NCI-H187 (cell line): ENCODE results near the gene MYADML2.
"Not testable (repeated sequence)": the region's sequence is repeated elsewhere in the genome, so short reads cannot be mapped to it uniquely, and the experiment has no call there.

Experiments
- DNase-seq, 2 experiments: peaks; one replicate each; lab custom pipeline; 2025; lab: John Stamatoyannopoulos, UW

The MYADML2 gene

DNA sequence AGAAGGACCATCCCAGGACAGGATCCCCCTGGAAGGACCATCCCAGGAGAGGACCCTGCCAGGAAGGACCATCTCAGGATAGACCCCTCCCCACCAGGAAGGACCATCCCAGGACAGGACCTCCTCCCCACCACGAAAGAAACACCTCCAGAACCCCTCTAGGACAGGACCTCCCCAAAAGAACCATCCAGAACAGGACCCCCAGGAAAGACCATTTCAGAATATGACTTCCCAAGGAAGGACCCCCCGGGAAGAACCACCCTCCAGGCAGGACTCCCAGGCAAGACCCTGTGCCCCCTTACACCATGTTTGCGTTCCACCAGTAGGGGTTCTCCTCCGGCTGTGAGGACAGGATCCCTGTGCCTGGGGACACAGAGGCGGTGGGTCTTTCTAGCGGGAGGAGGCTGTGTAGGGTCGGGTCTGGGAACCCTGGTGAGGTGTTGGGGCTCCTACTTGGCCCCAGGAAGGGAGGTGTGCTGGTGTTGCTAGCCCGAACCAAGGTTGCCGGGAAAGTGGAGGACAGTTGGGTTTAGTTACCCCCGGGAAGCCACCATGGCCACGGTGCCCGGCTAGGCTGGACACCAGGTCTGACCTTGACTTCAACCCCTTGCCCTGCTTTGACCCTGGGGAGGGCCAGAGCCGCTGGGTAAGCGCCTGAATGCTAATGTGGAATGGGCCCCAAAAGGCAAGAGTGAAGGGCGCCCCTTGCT is 11.8 kb upstream of the MYADML2 start:
- DNase-seq, result no peak

DNA sequence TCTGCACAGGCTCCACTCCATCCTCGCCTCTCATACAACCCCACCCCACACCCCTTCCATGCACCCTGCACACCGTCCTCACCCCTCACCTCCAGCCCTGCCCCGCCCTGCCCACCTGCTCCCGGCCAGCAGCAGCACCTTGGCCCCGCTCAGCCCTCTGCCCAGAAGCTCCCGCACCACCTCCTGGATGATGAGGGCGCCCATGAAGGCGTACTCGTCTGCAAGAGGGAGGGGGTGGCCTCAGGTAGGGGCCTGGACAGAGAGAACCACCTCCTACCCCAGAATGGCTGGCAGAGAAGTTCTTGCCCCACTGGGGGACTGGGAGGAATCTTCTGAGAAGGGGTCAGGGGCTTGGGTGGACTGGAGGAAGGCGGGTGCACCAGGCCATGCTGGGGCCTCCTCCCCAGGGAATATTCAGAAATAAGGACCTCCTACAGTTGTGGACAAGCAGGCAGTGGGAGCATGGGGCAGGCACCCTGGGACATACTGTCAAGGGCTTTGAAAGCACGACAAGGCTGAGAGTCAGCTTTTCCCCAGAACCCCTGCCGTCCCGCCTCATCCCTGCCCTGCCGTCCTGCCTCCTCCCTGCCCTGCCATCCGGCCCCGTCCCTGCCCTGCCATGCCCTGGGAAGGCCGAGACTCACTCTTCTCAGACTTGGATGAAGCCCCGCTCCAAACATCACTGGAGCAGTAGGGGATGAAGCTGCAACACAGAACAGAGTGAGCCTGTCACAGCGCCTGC is 10.8 kb upstream of the MYADML2 start:
- no peak for DNase-seq

DNA sequence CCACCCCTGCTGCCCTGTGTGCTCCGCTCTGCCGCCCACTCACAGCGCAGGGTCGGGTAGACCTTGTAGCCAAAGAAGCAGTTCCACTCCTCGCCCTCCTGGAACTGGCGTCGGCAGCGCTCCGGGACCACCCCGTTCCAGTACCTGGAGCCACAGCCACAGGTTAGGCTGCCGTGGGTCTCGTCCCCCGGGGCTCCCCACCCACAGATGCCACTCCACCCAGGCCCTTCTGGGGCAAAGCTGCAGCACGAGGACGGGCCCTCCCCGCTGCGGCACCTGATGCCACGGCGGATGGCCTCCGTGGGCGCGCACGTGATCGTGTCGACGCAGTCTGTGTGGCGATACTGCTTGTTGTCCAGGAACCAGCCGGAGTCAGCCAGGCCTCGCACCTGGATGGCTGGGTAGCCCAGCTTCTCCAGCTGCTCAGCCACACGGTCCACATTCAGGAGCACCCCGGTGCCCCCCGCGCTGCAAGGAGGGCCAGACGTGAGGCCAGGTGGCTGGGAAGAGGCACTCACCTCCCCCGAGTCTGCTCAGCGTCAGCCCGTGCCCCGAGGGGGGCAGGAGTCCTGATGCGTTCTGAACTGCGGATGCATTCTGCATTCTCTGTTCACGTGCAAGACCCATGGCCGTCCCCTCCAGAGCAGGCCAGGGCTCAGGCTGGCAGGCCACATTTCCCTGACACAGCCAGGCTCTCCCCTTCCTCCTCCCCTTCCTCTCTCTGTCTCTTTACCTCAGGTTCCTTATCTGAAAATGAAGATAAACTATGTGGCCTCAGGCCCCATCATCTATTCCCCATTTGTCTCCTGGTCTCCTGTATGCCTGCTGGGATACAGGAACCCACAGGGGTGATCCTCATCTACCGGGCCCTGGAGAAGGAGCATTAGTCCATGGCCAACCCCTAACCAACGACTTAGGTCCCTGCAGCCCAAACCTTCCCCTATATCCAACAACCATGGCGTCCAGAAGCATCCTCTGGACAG is 9.9 kb upstream of the MYADML2 start:
- no peak for DNase-seq

DNA sequence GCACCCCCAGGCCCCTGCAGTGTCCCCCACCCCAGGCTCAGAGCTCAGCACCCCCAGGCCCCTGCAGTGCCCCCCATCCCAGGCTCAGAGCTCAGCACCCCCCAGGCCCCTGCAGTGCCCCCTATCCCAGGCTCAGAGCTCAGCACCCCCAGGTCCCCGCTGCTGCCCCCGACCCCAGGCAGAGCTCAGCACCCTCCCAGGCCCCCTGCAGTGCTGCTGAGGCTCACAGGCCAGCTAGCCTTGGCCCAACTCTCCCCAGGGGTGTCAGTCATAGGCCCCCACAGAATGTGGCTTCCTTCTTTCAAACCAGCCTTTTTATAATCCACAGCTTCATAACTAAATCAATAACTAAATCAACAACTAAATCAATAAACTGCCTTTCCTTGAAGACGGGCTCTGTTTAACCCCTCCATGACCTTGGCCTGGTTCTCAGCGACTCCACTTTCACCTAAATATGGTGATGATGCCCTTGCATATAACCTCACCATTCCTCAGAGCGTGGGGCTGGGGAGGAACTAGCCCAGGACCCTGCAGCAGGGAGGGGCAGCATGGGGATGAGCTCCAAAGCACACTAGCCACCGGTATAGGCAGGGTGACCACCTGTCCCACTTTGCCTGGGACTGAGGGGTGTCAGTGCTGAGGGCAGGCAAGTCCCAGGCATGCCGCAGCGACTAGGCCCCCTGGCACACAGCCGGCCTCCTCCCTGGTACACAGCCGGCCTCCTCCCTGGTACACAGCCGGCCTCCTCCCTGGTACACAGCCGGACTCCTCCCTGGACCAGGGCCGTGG is 8.9 kb upstream of the MYADML2 start:
- DNase-seq, result no peak

DNA sequence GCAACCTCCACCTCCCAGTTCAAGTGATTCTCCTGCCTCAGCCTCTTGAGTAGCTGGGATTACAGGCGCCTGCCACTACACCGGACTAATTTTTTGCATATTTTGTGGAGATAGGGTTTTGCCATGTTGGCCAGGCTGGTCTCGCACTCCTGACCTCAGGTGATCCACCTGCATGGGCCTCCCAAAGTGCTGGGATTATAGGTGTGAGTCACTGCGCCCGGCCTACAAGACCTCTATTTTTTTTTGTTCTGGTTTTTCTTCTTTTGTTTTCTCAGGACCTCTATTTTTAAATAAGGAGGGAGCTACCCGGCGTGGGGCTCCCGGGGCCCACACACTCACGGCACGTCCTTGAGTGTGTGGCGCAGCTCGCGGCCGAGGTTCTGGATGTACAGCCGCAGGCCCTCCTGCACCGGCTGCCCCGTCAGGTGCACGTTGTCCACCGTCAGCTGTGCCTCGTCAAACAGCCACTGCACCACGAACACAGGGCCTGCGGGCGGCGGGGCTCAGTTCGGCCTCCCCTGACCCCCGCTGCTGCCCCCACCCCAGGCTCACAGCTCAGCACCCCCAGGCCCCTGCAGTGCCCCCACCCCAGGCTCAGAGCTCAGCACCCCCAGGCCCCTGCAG is 8.1 kb upstream of the MYADML2 start:
- DNase-seq, result no peak

DNA sequence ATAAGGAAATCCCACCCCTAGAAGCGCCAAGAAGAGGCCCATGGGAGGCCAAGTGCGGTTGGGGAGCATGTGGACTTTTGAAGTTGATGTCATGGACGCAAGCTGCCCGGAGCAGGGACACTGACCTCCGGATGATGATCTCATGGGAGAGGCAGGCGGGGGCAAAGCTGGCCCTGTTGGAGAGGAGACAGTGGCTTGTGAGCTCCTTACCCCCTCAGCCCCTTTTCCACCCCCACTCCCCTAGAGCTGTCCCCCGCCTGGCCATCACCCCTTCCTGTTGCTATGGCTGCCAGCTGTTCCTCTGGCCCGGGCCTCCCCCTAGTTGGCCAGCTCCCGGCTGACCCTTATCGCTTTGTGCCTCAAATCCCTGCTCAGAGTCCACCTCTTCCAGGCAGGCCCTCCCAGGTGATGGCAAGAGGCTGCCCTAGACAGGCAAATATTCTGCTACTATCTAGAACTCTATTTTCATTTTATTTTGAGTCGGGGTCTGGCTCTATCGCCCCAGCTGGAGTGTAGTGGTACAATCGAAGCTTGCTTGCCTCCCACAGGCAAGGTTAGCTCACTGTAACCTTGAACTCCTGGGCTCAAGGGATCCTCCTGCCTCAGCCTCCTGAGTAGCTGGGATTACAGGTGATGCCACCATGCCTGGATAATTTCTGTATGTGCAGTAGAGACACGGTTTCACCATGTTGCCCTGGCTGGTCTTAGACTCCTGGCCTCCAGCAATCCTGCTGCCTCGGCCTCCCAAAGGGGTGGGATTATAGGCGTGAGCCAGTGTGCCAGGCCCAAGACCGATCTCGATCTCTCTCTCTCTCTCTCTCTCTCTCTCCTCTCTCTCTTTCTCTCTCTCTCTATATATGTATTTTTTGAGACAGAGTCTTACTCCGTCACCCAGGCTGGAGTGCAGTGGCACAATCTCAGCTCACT is 7.4 kb upstream of the MYADML2 start:
- no peak for DNase-seq

DNA sequence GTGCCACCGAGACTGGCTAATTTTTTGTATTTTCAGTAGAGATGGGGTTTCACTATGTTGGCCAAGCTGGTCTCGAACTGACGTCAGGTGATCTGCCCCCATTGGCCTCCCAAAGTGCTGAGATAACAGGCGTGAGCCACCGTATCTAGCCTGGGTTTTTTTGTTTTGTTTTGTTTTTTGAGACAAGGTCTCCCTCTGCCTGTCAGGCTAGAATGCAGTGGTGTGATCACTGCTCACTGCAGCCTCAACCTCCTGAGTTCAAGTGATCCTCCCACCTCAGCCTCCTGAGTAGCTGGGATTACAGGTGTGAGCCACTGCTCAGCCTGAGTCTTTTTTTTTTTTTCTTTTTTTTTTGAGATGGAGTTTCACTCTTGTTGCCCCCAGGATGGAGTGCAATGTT is 6.4 kb upstream of the MYADML2 start:
- DNase-seq, result not testable (repeated sequence)

DNA sequence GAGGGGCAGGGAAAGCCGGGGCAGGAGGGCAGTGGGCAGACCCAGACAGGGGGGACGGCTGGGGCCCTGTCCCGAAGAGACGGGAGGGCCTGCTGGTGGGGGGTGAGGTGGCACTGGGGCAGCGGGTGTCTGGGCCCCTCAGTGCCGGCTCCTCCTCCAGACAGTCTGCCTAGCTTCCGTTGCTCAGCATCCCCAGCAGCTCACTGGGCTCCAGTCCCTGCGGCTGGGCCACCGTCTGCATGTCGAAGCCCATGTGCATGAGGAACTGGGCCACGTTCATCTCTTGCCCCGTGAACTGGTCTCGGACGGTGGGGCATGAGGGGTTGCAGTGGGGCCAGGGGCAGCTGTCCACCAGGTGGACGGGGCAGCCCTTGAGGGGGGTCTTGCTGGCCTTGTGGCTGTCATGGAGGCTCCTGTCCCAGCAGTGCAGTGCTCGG is 5.8 kb upstream of the MYADML2 start:
- no peak for DNase-seq

DNA sequence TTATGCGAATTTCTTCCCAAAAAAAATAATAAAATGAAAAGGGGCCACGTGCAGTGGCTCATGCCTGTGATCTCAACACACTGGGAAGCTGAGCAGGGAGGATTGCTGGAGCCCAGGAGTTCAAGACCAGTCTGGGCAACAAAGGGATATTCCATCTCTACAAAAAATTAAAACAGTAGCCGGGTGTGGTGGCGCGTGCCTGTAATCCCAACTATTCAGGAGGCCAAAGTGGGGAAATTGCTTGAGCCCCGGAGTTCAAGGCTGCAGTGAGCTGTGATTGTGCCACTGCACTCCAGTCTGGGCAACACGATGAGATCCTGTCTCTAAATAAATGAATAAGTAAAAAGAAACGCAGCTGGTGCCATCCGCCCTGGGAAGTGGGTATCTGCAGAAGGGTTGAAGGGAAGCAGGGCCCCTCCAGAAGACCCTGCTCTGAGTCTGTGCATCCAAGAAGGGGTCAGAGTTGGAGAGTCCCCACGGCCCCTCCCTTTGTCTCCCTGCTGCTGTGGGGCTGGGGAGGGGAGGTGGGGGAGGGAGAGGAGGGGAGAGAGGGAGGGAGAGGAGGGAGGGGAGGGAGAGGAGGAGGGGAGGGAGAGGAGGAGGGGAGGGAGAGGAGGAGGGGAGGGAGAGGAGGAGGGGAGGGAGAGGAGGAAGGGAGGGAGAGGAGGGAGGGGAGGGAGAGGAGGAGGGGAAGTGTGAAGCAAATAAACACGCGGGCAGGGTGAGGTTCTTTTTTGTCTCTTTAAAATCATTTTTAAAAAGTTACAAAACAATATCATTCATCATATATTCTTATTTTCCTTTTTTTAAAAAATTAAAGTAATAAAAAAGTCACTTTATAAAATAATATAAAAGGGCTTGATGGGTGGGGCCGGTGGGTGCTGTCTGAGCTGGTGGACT is 5.0 kb upstream of the MYADML2 start:
- no peak for DNase-seq

DNA sequence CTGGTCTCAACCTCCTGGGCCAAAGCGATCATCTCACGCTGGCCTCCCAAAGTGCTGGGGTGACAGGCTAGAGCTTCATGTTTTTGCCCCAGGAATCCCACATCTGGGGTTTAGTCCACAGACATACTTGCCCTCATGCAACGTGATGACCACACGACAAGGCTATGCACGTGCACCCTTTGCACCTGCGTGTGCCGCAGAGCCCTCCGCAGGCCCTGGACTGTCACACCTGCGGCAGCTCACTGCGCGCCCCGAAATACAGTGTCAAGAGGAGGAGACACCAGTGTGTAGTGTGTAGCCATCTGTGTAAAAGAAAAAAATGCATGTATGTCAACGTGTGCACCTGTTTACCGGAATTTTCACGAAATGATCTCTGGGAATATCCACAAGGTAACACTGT is 3.5 kb upstream of the MYADML2 start:
- no peak for DNase-seq

DNA sequence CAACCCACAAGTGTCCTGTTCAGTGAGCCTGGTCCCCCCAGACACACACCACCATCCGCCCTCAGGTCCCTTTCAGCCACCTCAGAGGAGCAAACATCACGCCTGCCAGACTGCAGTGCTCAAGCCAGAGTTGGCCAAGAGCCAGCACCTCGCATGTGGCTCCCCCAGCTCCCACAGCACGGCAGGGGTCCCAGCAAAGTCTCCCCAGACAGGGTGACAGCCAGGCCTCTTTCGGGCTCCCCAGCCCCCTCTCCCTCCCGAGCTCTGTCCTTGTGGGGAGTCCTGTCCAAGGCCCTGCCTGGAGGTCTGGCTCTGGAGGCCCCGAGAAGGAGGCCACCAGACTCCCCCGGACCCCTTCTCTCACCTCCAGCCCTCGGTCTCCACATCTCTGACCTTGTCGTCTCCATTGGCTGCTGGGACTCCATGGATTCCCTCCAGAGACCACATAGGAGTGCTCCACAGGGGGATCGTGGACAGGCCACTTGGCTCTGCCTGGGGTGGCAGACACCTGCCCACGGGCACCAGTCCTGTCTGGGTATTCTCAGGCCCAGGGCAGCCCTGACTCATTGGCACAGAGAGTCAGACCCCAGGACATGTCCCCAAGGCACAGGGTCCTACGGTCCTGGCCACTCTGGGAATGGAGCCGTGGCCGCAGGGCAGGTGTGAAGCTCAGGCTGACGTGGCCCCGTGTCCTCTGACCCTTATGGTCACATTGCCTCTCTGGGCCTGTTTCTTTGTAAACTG is 1.8 kb upstream of the MYADML2 start:
- no peak for DNase-seq

DNA sequence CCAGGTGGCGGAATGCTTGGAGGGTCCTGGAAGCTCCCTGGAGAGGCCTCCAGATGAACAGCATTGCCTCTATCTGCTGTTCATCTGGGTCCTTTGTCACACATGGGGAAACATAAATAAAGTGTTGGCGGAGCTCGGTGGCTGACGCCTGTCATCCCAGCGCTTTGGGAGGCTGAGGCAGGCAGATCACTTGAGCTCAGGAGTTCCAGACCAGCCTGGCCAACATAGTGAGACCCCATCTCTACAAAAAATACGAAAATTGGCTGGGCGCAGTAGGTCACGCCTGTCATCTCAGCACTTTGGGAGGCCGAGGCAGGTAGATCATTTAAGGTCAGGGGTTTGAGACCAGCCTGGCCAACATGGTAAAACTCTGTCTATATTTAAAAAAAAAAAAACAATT is 2.2 kb downstream of the MYADML2 start:
- no peak for DNase-seq

DNA sequence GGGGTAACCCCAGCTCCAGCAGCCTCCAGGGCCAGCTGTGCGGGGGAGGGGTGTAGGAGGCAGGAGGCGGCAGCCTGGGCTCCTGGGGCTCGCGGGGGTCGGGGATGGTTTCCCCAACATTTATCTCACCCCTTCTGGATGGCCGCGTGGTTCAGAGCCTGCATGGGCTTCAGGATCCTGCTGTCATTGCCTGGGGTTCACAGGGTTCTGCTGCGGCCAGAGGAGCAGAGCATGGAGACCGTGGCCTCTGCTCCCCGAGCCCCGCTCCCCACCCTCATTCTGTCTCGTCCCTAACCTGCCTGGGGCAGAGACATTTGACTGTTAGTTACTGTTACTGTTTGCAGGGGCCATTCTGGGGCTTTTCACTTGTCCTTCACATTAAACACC is 4.9 kb downstream of the MYADML2 start:
- no peak for DNase-seq

DNA sequence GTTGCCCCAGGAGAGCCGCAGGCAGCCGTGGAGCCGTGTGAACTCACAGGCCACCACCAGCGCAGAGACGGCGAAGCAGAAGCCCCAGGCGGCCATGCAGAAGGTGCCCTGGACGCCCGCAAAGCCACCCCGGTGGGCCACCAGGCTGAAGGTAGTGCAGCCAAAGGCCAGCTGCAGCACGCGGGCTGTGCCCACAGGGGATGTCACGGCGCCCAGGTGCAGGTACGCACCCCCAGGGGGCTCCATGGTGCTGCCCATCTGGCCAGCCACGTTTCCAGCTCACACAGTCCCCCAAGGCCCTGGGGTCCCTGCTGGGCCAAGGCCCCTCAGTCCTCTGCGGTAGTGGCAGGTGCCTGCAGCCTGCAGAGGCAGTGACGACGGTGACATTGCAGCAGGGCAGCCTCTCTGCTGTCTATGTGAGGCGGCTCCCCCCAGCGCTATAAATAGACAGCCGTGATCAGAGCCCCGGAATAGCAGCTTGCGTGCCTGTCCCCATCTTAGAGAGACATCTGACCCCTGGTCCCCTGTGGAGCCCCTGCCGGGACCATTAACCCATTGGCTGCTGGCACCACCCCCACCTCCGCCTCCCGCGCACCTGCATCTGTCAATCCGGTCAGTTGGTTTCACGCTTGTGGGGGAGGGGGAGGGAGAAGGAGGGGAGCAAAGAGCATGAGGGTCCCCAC is 5.4 kb downstream of the MYADML2 start:
- no peak for DNase-seq

DNA sequence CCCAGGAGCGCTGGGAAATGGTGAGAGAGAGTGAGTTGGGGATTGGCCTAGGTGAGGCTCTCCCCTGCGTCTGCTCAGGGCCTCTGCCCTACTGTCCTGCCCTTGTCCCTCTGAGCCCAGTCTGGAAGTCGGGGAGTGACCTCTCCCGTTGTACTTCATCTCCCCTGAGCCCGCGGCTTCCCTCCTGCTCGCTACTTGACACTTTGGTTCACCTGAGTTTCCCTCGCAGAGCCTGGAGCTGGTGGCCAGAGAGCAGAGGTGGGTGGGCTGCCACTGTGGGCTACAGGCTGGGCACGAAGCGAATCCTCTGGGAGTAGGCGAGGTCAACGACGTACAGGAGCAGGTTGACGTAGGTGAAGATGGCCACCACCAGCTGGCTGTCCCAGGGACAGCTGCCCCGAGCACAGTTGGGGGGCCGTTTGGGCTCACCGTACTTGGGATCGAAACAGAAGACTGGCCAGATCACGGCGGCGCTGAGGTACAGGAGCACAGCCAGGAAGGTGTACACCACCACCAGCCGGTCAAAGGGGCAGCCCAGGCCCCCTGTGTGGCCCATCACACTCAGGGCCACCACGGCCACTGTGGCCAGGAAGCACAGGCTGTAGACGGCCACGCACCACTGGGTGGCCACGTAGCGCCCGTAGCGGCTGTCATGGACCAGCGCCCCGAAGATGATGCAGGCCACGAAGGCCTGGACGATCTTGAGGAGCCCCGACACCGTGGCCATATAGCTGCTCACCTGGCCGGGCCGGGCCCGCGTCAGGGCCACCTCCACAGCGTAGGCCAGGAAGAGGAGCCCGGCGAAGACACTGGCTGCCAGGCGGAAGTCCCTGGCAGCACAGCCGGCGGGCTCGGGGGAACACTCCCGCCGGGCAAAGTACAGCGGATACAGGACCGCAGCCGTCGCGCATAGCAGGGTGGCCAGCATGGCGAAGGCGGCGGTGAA is 6.2 kb downstream of the MYADML2 start:
- no peak for DNase-seq

DNA sequence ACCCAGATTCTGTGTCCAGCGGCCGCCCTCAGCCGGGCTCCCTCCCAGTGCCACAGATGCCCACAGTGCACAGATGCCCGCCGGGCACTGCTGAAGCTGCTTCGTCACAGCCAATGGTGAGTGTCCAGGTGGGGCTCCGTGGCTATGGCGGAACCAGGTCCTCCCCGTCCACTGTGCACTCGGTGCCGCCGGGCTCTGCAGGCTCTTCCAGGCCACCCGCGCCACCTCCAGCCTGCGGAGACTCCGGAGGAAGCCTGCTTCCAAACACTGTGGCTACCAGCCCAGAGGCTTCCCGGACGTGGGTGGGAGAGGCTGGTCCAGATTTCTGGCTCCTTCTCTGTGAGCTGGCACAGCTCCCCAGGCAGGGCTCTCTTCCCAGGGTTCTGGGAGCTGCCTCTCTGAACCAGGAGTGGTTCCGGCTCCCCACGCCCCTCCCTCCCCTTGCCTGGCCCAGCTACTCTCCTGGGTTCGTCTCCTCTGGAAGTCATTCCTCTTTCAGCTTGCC is 7.1 kb downstream of the MYADML2 start:
- DNase-seq, result no peak
